ENCODE data around the gene ARFGAP1.

DNA sequence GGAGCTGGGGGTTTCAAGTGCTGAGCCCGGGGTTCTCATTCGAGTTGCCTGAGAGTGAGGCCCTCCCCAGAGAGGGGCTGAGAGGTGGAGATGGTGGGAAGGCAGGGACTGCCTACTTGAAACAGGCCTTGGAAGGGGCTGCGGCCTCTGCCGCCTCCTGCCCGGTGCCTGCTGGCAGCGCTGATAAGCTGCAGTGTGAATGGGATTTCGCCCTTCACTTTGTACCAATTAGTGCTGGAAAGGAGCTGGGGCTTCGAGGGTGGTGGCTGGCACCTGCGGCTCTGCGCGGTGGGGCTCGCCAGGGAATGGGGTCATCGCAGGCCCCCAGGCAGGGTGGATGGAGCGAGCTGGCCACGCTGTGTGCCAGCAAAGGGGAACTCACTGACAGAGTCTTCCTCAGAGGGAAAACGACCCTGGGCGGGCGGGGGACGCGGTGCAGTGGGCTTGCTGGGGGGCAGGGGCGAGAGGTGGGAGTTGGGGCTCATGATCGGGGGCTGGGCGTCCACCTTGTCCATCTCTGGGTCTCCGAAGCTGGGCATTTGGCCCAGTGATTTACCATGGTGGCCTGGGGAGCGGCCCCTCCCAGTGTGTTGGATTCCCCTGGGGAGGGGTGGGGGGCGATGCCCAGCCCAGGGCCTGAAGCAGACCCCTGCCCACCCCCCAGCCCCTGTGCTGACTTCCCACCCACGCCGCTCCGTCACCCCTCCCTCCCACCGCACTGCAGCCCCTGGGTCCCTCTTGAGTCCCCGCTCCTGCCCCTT is 43.3 kb downstream of the ARFGAP1 start:
- no peak for TF ChIP-seq POLR2AphosphoS5 (IDR thresholded peaks at IDR 0.05; ENCODE audit: low read depth, low read length)
- TF ChIP-seq POLR2A (IDR thresholded peaks at IDR 0.05; ENCODE audit: low read depth, low read length) = no peak
- TF ChIP-seq SPI1 (IDR thresholded peaks at IDR 0.05; ENCODE audit: low read depth, low read length) = no peak
- no peak for TF ChIP-seq TAF1 (IDR thresholded peaks at IDR 0.05; ENCODE audit: low read depth, low read length)

Measured in GM12891 (cell line).